Stimulated activated CD4-positive, alpha-beta T cell treated with anti-CD3 and anti-CD28 coated beads, Interleukin-12 subunit alpha, Interleukin-12 subunit beta, amount 100 ng/mL, for 48 hours (primary cell): ENCODE results near the gene IL13.
A peak's percentile ranks its signal among the peaks of the same experiment; 100 is the strongest.

Source experiments
- DNase-seq, 3 donors: peaks; one replicate each; pipeline ENCODE4 v3.0.0-alpha.2; 2020; ENCODE audit warnings: low read depth in 2 of 3, low spot score in 1 of 3

IL13 gene

GRCh38 chr5:132655821-132656773, 1.9 kb upstream of the IL13 start:
- DNase-seq = no peak

GRCh38 chr5:132656774-132657355, 1.1 kb upstream of the IL13 start:
- no peak for DNase-seq

GRCh38 chr5:132658381-132659302, 669 bp downstream of the IL13 start:
- no peak for DNase-seq

GRCh38 chr5:132659598-132660493, 1.9 kb downstream of the IL13 start:
- no peak for DNase-seq

- DNase-seq = no peak
Measured at GRCh38 chr5:132661231-132662003, 3.4 kb downstream of the IL13 start.

GRCh38 chr5:132662004-132662401, 4.0 kb downstream of the IL13 start:
- no peak for DNase-seq

GRCh38 chr5:132662925-132663770, 5.2 kb downstream of the IL13 start:
- DNase-seq = peak; percentile 36 to 58 (median 54)

- DNase-seq = no peak
Measured at GRCh38 chr5:132663771-132664695, 6.1 kb downstream of the IL13 start.

GRCh38 chr5:132664696-132665209, 6.8 kb downstream of the IL13 start:
- no peak for DNase-seq

- no peak for DNase-seq
Measured at GRCh38 chr5:132665574-132666080, 7.7 kb downstream of the IL13 start.

GRCh38 chr5:132666310-132667123, 8.5 kb downstream of the IL13 start:
- DNase-seq = no peak

- DNase-seq = no peak
Measured at GRCh38 chr5:132667309-132667708, 9.3 kb downstream of the IL13 start.

GRCh38 chr5:132667761-132668705, 10.1 kb downstream of the IL13 start:
- DNase-seq = no peak

GRCh38 chr5:132668706-132669454, 10.9 kb downstream of the IL13 start:
- DNase-seq = no peak

- no peak for DNase-seq
Measured at GRCh38 chr5:132669455-132669820, 11.5 kb downstream of the IL13 start.
